G401.6 (cell line): ENCODE data around the gene UTF1.

Source experiments
- FAIRE-seq: peaks from 2 replicates; lab custom pipeline; 2012; peaks lifted over from hg19 to GRCh38; lab: Jason Lieb, UNC

UTF1 gene

GRCh38 chr10:133230044-133230361 lies at the start of gene UTF1:
Gene UTF1, plus strand, starts transcription at chr10:133230217. Its CDS starts 72 bp downstream, at chr10:133230289.
- no peak for FAIRE-seq

- FAIRE-seq, result no peak
Measured at GRCh38 chr10:133180965-133181639, 48.9 kb upstream of the UTF1 start.

- no peak for FAIRE-seq
Measured at GRCh38 chr10:133182190-133182589, 47.8 kb upstream of the UTF1 start.

GRCh38 chr10:133182791-133183645 lies 47.0 kb upstream of the UTF1 start:
- no peak for FAIRE-seq

- FAIRE-seq, result no peak
Measured at GRCh38 chr10:133183646-133184378, 46.2 kb upstream of the UTF1 start.

GRCh38 chr10:133184591-133185244 lies 45.3 kb upstream of the UTF1 start:
- no peak for FAIRE-seq

- FAIRE-seq, result no peak
Measured at GRCh38 chr10:133185421-133185820, 44.6 kb upstream of the UTF1 start.

GRCh38 chr10:133185916-133186315 lies 44.1 kb upstream of the UTF1 start:
- FAIRE-seq, result no peak

- FAIRE-seq, result no peak
Measured at GRCh38 chr10:133186416-133187090, 43.5 kb upstream of the UTF1 start.

GRCh38 chr10:133187091-133187905 lies 42.7 kb upstream of the UTF1 start:
- no peak for FAIRE-seq

- no peak for FAIRE-seq
Measured at GRCh38 chr10:133187906-133188681, 41.9 kb upstream of the UTF1 start.

- FAIRE-seq, result no peak
Measured at GRCh38 chr10:133189256-133189655, 40.8 kb upstream of the UTF1 start.

GRCh38 chr10:133189726-133190125 lies 40.3 kb upstream of the UTF1 start:
- no peak for FAIRE-seq

- FAIRE-seq, result no peak
Measured at GRCh38 chr10:133190225-133190624, 39.8 kb upstream of the UTF1 start.

- no peak for FAIRE-seq
Measured at GRCh38 chr10:133191651-133192050, 38.4 kb upstream of the UTF1 start.

- no peak for FAIRE-seq
Measured at GRCh38 chr10:133194151-133194550, 35.9 kb upstream of the UTF1 start.

GRCh38 chr10:133195096-133195495 lies 34.9 kb upstream of the UTF1 start:
- no peak for FAIRE-seq

- no peak for FAIRE-seq
Measured at GRCh38 chr10:133195611-133196010, 34.4 kb upstream of the UTF1 start.

- no peak for FAIRE-seq
Measured at GRCh38 chr10:133196221-133196915, 33.6 kb upstream of the UTF1 start.
